CD4-positive, alpha-beta memory T cell (primary cell): ENCODE results near the gene CCNL1. TPM values are rescaled to one million over a fixed set of nuclear protein-coding genes. Genes with fewer than 3 reads are reported as not detected.

Experiments used
- CTCF ChIA-PET: fragments of 350-600 bp; sonication (Branson Sonifier 250); formaldehyde crosslinking; loops from one replicate; lab custom pipeline; 2021; ENCODE audit warnings: inconsistent platforms; ENCODE audit not compliant: partially characterized antibody; lab: Charles Lee
- POLR2A ChIA-PET: fragments of 350-600 bp; sonication (Branson Sonifier 250); formaldehyde crosslinking; loops from one replicate; lab custom pipeline; 2021; ENCODE audit not compliant: partially characterized antibody; lab: Charles Lee
- DNase-seq, 5 donors: peaks; one replicate each; pipeline versions ENCODE4 v3.0.0 to v3.0.0-alpha.2; 2020 to 2022; ENCODE audit warnings: mixed read lengths in 1 of 5
- H3K27ac ChIP-seq: one replicate; pipeline ENCODE4 v1.7.0; 2013; ENCODE audit warnings: low read depth, low read length
- H3K27me3 ChIP-seq: 2 replicates; pipeline ENCODE4 v1.7.0; 2013; ENCODE audit warnings: mild to moderate bottlenecking, low read length, moderate library complexity; ENCODE audit not compliant: insufficient read depth
- H3K36me3 ChIP-seq: 2 replicates; pipeline ENCODE4 v1.7.0; 2013; ENCODE audit warnings: mild to moderate bottlenecking, low read length, moderate library complexity; ENCODE audit not compliant: insufficient read depth
- H3K4me1 ChIP-seq: 2 replicates; pipeline ENCODE4 v1.7.0; 2013; ENCODE audit warnings: mild to moderate bottlenecking, low read length, moderate library complexity; ENCODE audit not compliant: insufficient read depth
- H3K4me3 ChIP-seq, 2 donors: one replicate each; pipeline ENCODE4 v1.7.0; 2013; ENCODE audit warnings: low read length in 2 of 2, mild to moderate bottlenecking in 1 of 2
- H3K9me3 ChIP-seq, 2 donors: one replicate each; pipeline ENCODE4 v1.7.0; 2013; ENCODE audit warnings: low read length in 2 of 2, control low read depth in 1 of 2; ENCODE audit not compliant: control insufficient read depth in 1 of 2
- H3K27ac Mint-ChIP-seq, 7 donors: one replicate each; pipeline ENCODE4 v1.8.0; 2020 to 2021; ENCODE audit warnings: mixed read lengths in 7 of 7, mild to moderate bottlenecking in 6 of 7, inconsistent platforms in 3 of 7, moderate library complexity in 3 of 7
- H3K27me3 Mint-ChIP-seq, 2 donors: one replicate each; pipeline ENCODE4 v1.8.0; 2020 to 2021; ENCODE audit warnings: mixed read lengths in 2 of 2
- H3K36me3 Mint-ChIP-seq, 2 donors: one replicate each; pipeline ENCODE4 v1.8.0; 2020 to 2021; ENCODE audit warnings: mixed read lengths in 2 of 2, inconsistent platforms in 1 of 2, mild to moderate bottlenecking in 1 of 2
- H3K4me1 Mint-ChIP-seq, 4 donors: one replicate each; pipeline ENCODE4 v1.8.0; 2020 to 2021; ENCODE audit warnings: mixed read lengths in 4 of 4, mild to moderate bottlenecking in 1 of 4
- H3K4me3 Mint-ChIP-seq, 8 donors: one replicate each; pipeline ENCODE4 v1.8.0; 2020 to 2021; ENCODE audit warnings: mixed read lengths in 8 of 8, mild to moderate bottlenecking in 7 of 8, moderate library complexity in 6 of 8, inconsistent platforms in 3 of 8
- H3K9me3 Mint-ChIP-seq, 8 donors: one replicate each; pipeline ENCODE4 v1.8.0; 2020 to 2021; ENCODE audit warnings: mixed read lengths in 8 of 8, mild to moderate bottlenecking in 5 of 8, inconsistent platforms in 3 of 8, moderate library complexity in 1 of 8
- intact Hi-C: fragments of 100-400 bp; cut with micrococcal nuclease; formaldehyde crosslinking; loops from one replicate; pipeline ENCODE4 v1.15.1; 2023
- polyA plus RNA-seq, 2 donors: library from polyadenylated mRNA; unstranded; fragments of 300-500 nt; fragmentation: Illumina TruSeq; gene quantifications; one replicate each; pipeline ENCODE4 v1.2.3, GENCODE V29; 2021
- total RNA-seq, 2 experiments: library from RNA; stranded (reverse); gene quantifications; one replicate each; pipeline ENCODE4 v1.2.3, GENCODE V29; 2021

CCNL1 gene
- total and polyA plus RNA-seq, 4 experiments from 2014 or later, result 62.7 to 330 (median 198) TPM

GRCh38 chr3:157117206-157117605 lies 42.7 kb downstream of the CCNL1 start:
- Histone ChIP-seq H3K27me3 (no peaks in the 10 kb centered on the region), H3K4me1 (peaks cover 8% of the 10 kb centered on the region), H3K36me3 (no peaks in the 10 kb centered on the region), H3K27ac (no peak overlapping the region), H3K9me3 (no peaks in the 10 kb centered on the region), H3K4me3 (no peak overlapping the region)
- Mint-ChIP-seq H3K9me3 (no peaks in the 10 kb centered on the region), H3K27me3 (peaks cover 0 to 4% of the 10 kb centered on the region in 2 donors), H3K4me1 (peaks cover 6 to 9% (median 8%) of the 10 kb centered on the region in 4 donors), H3K27ac (no peak overlapping the region), H3K36me3 (peaks cover 0 to 4% of the 10 kb centered on the region in 2 donors), H3K4me3 (no peak overlapping the region)
- intact Hi-C loops, result no loop called here
- POLR2A ChIA-PET, result interaction anchor here (0.7 to 5.7 kb wide), 3 partner anchors 10 to 28 kb away, joined by 3 to 25 read pairs (median 3); no protein-coding TSS in a partner anchor
- CTCF ChIA-PET, result interaction anchor here (0.6 to 2.7 kb wide), 4 partner anchors 14 to 497 kb away, joined by 3 to 9 read pairs (median 7); no protein-coding TSS in a partner anchor
- DNase-seq, result no peak

- H3K4me1 ChIP-seq, result peaks cover 8% of the 10 kb centered on the region
- no peaks in the 10 kb centered on the region for H3K9me3 ChIP-seq
- POLR2A ChIA-PET, result interaction anchor here (5.7 kb wide), 1 partner anchor 26 kb away, joined by 25 read pairs; no protein-coding TSS in a partner anchor
- no peak overlapping the region for H3K27ac Mint-ChIP-seq
- peaks cover 0 to 4% of the 10 kb centered on the region in 2 donors for H3K27me3 Mint-ChIP-seq
- CTCF ChIA-PET, result interaction anchor here (1.0 to 3.9 kb wide), 4 partner anchors 15 to 59 kb away, joined by 3 to 15 read pairs (median 8); no protein-coding TSS in a partner anchor
- intact Hi-C loops, result no loop called here
- no peaks in the 10 kb centered on the region for H3K27me3 ChIP-seq
- H3K4me3 Mint-ChIP-seq, result no peak overlapping the region
- no peaks in the 10 kb centered on the region for H3K9me3 Mint-ChIP-seq
- H3K4me1 Mint-ChIP-seq, result peaks cover 6 to 9% (median 8%) of the 10 kb centered on the region in 4 donors
- no peak for DNase-seq
- H3K36me3 Mint-ChIP-seq, result peaks cover 0 to 4% of the 10 kb centered on the region in 2 donors
- no peak overlapping the region for H3K27ac ChIP-seq
- no peaks in the 10 kb centered on the region for H3K36me3 ChIP-seq
- no peak overlapping the region for H3K4me3 ChIP-seq
These were observed 43.9 kb downstream of the CCNL1 start for GRCh38 chr3:157116017-157116416.

- Mint-ChIP-seq H3K9me3 (no peaks in the 10 kb centered on the region), H3K27ac (peak overlapping the region in 1 of 7 donors; percentile 38), H3K36me3 (peaks cover 0 to 4% of the 10 kb centered on the region in 2 donors), H3K4me1 (peaks cover 6 to 9% (median 8%) of the 10 kb centered on the region in 4 donors), H3K27me3 (peaks cover 0 to 4% of the 10 kb centered on the region in 2 donors), H3K4me3 (no peak overlapping the region)
- Histone ChIP-seq H3K27me3 (no peaks in the 10 kb centered on the region), H3K27ac (no peak overlapping the region), H3K9me3 (no peaks in the 10 kb centered on the region), H3K36me3 (no peaks in the 10 kb centered on the region), H3K4me3 (no peak overlapping the region), H3K4me1 (peaks cover 8% of the 10 kb centered on the region)
- intact Hi-C loops, result loop anchor here (2.0 kb wide), 1 partner anchor 13 kb away; no protein-coding TSS in a partner anchor
- no peak for DNase-seq
- POLR2A ChIA-PET, result interaction anchor here (5.7 kb wide), 1 partner anchor 26 kb away, joined by 25 read pairs; no protein-coding TSS in a partner anchor
- CTCF ChIA-PET, result interaction anchor here (1.0 to 3.9 kb wide), 8 partner anchors 8 to 60 kb away, joined by 3 to 15 read pairs (median 6); no protein-coding TSS in a partner anchor
These were observed 44.6 kb downstream of the CCNL1 start for GRCh38 chr3:157115069-157116006.

GRCh38 chr3:157113832-157114505 lies 46.0 kb downstream of the CCNL1 start:
- POLR2A ChIA-PET, result interaction anchor here (1.4 to 1.6 kb wide), 2 partner anchors 10 to 25 kb away, joined by 4 to 6 read pairs; no protein-coding TSS in a partner anchor
- H3K9me3 Mint-ChIP-seq, result no peaks in the 10 kb centered on the region
- H3K27me3 ChIP-seq, result no peaks in the 10 kb centered on the region
- H3K4me1 Mint-ChIP-seq, result peaks cover 0 to 4% (median 0%) of the 10 kb centered on the region in 4 donors
- H3K4me3 ChIP-seq, result no peak overlapping the region
- intact Hi-C loops, result loop anchor here (2.0 kb wide), 1 partner anchor 15 kb away; no protein-coding TSS in a partner anchor
- H3K27ac ChIP-seq, result no peak overlapping the region
- no peak overlapping the region for H3K4me3 Mint-ChIP-seq
- peaks cover 0 to 4% of the 10 kb centered on the region in 2 donors for H3K27me3 Mint-ChIP-seq
- H3K9me3 ChIP-seq, result no peaks in the 10 kb centered on the region
- no peaks in the 10 kb centered on the region for H3K36me3 Mint-ChIP-seq
- CTCF ChIA-PET, result interaction anchor here (0.8 to 3.9 kb wide), 10 partner anchors 8 to 34 kb away, joined by 3 to 15 read pairs (median 4); no protein-coding TSS in a partner anchor
- no peaks in the 10 kb centered on the region for H3K36me3 ChIP-seq
- no peaks in the 10 kb centered on the region for H3K4me1 ChIP-seq
- H3K27ac Mint-ChIP-seq, result peak overlapping the region in 2 of 7 donors; percentile 15 to 32
- DNase-seq, result no peak

- Mint-ChIP-seq H3K4me3 (no peak overlapping the region), H3K27ac (peak overlapping the region in 1 of 7 donors; percentile 75), H3K36me3 (no peaks in the 10 kb centered on the region), H3K4me1 (peaks cover 0 to 4% (median 0%) of the 10 kb centered on the region in 4 donors), H3K9me3 (no peaks in the 10 kb centered on the region), H3K27me3 (peaks cover 0 to 4% of the 10 kb centered on the region in 2 donors)
- ChIA-PET POLR2A (interaction anchor here (1.6 kb wide), 1 partner anchor 8 kb away, joined by 6 read pairs; no protein-coding TSS in a partner anchor), CTCF (interaction anchor here (0.8 to 3.9 kb wide), 6 partner anchors 10 to 25 kb away, joined by 3 to 15 read pairs (median 3); no protein-coding TSS in a partner anchor)
- Histone ChIP-seq H3K4me3 (no peak overlapping the region), H3K4me1 (no peaks in the 10 kb centered on the region), H3K36me3 (no peaks in the 10 kb centered on the region), H3K27me3 (no peaks in the 10 kb centered on the region), H3K27ac (no peak overlapping the region), H3K9me3 (no peaks in the 10 kb centered on the region)
- no peak for DNase-seq
- intact Hi-C loops, result no loop called here
These were observed 47.4 kb downstream of the CCNL1 start for GRCh38 chr3:157112536-157112935.

- no peak overlapping the region for H3K27ac Mint-ChIP-seq
- H3K27me3 ChIP-seq, result no peaks in the 10 kb centered on the region
- no peaks in the 10 kb centered on the region for H3K9me3 Mint-ChIP-seq
- peaks cover 0 to 4% of the 10 kb centered on the region in 2 donors for H3K27me3 Mint-ChIP-seq
- ChIA-PET CTCF (no interaction called here), POLR2A (no interaction called here)
- no peak overlapping the region for H3K4me3 Mint-ChIP-seq
- no peak overlapping the region for H3K4me3 ChIP-seq
- no peaks in the 10 kb centered on the region for H3K4me1 ChIP-seq
- intact Hi-C loops, result no loop called here
- no peak for DNase-seq
- H3K36me3 ChIP-seq, result no peaks in the 10 kb centered on the region
- H3K36me3 Mint-ChIP-seq, result no peaks in the 10 kb centered on the region
- peaks cover 0 to 4% (median 0%) of the 10 kb centered on the region in 4 donors for H3K4me1 Mint-ChIP-seq
- H3K9me3 ChIP-seq, result no peaks in the 10 kb centered on the region
- H3K27ac ChIP-seq, result no peak overlapping the region
These were observed 48.4 kb downstream of the CCNL1 start for GRCh38 chr3:157111518-157111917.
